Peyer's patch (tissue), 4 donors: ENCODE data around the gene PCSK2. TPM values are rescaled to one million over a fixed set of nuclear protein-coding genes. Genes with fewer than 3 reads are reported as not detected.

Experiments used
- DNase-seq, 3 donors: peaks; one replicate each; pipeline ENCODE4 v3.0.0-alpha.2; 2017 to 2019
- H3K27ac ChIP-seq, 4 donors: fragments of 200-600 bp; sonication (generic); one replicate each; pipeline ENCODE4 v1.5.1; 2016 to 2019
- H3K27me3 ChIP-seq, 2 donors: fragments of 200-600 bp; sonication (generic); one replicate each; pipeline ENCODE4 v1.5.1; 2019
- H3K36me3 ChIP-seq, 3 donors: fragments of 200-600 bp; sonication (generic); one replicate each; pipeline ENCODE4 v1.5.1; 2016 to 2019
- H3K4me1 ChIP-seq, 4 donors: fragments of 200-600 bp; sonication (generic); one replicate each; pipeline ENCODE4 v1.5.1; 2016 to 2019
- H3K4me3 ChIP-seq, 4 donors: fragments of 200-600 bp; sonication (generic); 1 replicate in 3 of 4; 2 replicates in 1 of 4; pipeline ENCODE4 v1.5.1; 2016 to 2019; ENCODE audit warnings: mild to moderate bottlenecking in 1 of 4
- H3K9me3 ChIP-seq, 4 donors: fragments of 200-600 bp; sonication (generic); one replicate each; pipeline ENCODE4 v1.5.1; 2016 to 2019; ENCODE audit warnings: mild to moderate bottlenecking in 1 of 4
- POLR2A ChIP-seq, 2 donors: fragments of 450-650 bp; IDR thresholded peaks; one replicate each; pipeline ENCODE4 v1.5.1; 2017; ENCODE audit warnings: antibody characterized with exemption in 2 of 2, mild to moderate bottlenecking in 2 of 2, moderate library complexity in 2 of 2
- total RNA-seq, 4 donors: library from RNA; depleted of rRNA; stranded (reverse); fragments of >200 nt; gene quantifications; one replicate each; pipeline ENCODE4 v1.1.0, GENCODE V29; 2016
- TF ChIP-seq, protein P1 (sequence below), 6 experiments: fragments of 450-650 bp in 4 of 6; fragments of 200-600 bp in 2 of 6; sonication (generic) in 1 of 6; IDR thresholded peaks; one replicate each; pipeline ENCODE4 v1.5.1; 2017 to 2019; ENCODE audit warnings: antibody characterized with exemption in 6 of 6, mild to moderate bottlenecking in 3 of 6, moderate library complexity in 1 of 6

The PCSK2 gene
- total RNA-seq, 4 donors from 2014 or later: 0.18 to 0.80 (median 0.57) TPM; not detected in 1

DNA sequence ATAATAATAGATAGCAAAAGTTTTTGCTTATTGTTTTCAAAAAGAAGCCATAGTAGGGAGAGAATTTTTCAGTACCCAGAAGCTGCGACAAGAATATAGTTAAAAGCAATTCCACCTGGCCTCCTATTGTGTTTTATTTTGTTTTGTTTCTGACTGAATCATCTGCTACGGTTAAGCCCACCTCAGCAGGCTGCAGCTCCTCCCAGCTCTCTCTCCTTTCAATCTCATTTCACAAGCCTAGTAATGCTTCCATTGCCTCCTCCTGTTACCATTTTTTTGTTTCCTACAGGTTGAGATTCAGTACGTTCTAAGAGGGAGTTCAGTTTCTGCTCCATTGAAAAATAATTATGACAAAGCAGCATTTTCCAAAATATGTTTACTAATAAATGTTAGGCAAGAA is 77.9 kb downstream of the PCSK2 start:
- TF ChIP-seq, protein P1, sequence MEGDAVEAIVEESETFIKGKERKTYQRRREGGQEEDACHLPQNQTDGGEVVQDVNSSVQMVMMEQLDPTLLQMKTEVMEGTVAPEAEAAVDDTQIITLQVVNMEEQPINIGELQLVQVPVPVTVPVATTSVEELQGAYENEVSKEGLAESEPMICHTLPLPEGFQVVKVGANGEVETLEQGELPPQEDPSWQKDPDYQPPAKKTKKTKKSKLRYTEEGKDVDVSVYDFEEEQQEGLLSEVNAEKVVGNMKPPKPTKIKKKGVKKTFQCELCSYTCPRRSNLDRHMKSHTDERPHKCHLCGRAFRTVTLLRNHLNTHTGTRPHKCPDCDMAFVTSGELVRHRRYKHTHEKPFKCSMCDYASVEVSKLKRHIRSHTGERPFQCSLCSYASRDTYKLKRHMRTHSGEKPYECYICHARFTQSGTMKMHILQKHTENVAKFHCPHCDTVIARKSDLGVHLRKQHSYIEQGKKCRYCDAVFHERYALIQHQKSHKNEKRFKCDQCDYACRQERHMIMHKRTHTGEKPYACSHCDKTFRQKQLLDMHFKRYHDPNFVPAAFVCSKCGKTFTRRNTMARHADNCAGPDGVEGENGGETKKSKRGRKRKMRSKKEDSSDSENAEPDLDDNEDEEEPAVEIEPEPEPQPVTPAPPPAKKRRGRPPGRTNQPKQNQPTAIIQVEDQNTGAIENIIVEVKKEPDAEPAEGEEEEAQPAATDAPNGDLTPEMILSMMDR (IDR thresholded peaks at IDR 0.05): no peak
- Histone ChIP-seq H3K27ac (no peak overlapping the region), H3K9me3 (no peaks in the 10 kb centered on the region), H3K4me1 (no peaks in the 10 kb centered on the region), H3K27me3 (no peaks in the 10 kb centered on the region), H3K36me3 (no peaks in the 10 kb centered on the region), H3K4me3 (no peak overlapping the region)
- no peak for DNase-seq

DNA sequence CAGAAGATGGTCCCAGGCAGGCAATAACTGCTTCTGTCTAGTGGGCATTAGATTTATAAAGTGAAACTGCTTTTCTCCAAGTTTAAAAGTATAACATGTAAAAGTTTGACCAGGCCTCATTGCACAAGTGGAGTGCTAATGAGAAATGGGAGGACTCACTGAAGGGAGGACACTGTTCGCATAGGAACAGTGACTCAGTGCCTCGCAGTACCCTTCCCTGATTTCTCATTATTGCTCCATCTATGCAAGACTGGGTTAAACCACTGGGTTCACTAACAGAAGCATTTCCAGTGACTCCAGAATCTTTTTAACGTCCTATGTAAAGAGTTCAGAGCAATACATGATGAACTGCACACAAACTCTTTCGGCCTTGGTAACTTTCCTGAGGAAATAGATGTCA is 79.6 kb downstream of the PCSK2 start:
- no peak for DNase-seq
- Histone ChIP-seq H3K9me3 (no peaks in the 10 kb centered on the region), H3K27me3 (no peaks in the 10 kb centered on the region), H3K4me1 (no peaks in the 10 kb centered on the region), H3K4me3 (no peak overlapping the region), H3K27ac (no peak overlapping the region), H3K36me3 (no peaks in the 10 kb centered on the region)
- TF ChIP-seq POLR2A (IDR thresholded peaks at IDR 0.05): no peak
- TF ChIP-seq, protein P1 (IDR thresholded peaks at IDR 0.05): no peak

DNA sequence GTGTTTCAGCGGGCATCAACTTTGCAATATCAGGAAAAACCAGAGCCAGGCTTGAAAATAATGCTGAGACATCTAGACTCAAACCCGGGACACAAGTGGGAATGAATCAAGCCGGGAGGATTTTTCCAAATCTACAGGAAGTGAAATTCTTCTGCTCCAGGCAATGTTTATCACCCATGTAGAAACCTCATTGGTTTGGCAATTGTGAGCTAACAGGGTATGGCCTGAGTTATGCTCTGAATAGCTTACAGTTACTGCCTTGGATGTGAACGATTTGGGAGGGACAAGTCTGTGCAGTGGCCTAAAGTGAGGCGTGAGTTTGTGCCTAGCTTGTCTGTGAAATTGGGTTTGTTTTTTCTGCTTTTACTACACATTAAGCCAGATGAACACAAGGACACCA is 87.4 kb downstream of the PCSK2 start:
- Histone ChIP-seq H3K9me3 (no peaks in the 10 kb centered on the region), H3K4me3 (no peak overlapping the region), H3K36me3 (no peaks in the 10 kb centered on the region), H3K27ac (no peak overlapping the region), H3K27me3 (no peaks in the 10 kb centered on the region), H3K4me1 (no peaks in the 10 kb centered on the region)
- DNase-seq: no peak
- no peak for TF ChIP-seq POLR2A (IDR thresholded peaks at IDR 0.05)
- TF ChIP-seq, protein P1 (IDR thresholded peaks at IDR 0.05): no peak

DNA sequence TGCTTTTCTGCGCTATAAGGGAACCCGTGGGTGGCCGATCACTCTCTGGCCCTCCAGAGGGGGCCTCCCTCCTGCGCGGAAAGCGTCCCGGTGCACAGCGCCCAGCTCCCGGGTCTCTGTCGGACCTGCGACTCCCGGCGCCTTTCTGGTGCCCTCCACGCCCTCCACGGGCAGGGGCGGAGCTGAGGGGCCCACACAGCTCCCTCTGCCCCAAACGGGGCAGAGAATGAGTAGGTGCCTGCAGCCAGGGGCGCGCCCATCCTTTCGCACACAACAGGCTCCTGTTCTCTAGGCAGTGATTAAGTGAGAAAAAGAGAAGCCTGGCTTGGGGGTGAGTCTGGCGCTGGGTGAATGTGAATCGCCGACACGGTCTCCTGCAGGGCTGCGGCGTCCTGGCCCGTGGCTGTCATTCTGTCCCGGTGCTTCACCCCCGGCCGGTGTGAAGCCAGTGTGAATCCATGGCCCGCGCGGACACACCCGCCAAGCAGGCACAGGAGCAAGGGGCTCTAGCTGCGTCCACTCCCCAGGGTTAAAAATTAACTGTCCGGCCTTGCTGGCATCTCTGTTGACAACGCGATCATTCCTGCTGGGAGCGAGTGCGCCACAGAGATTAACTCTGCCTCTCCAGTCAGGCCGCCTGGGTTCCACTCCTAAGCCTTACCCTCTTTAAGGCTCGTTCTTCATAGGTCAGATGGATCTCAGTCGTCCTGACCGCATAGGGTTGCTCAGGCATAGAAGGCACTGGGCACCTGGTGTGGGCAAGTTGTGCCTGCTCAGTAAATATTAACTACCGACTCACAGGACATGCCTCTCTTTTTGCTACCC is 88.8 kb downstream of the PCSK2 start:
- Histone ChIP-seq H3K27ac (no peak overlapping the region), H3K4me3 (no peak overlapping the region), H3K9me3 (no peaks in the 10 kb centered on the region), H3K27me3 (no peaks in the 10 kb centered on the region), H3K36me3 (no peaks in the 10 kb centered on the region), H3K4me1 (no peaks in the 10 kb centered on the region)
- no peak for TF ChIP-seq POLR2A (IDR thresholded peaks at IDR 0.05)
- TF ChIP-seq, protein P1 (IDR thresholded peaks at IDR 0.05): no peak
- DNase-seq: no peak

DNA sequence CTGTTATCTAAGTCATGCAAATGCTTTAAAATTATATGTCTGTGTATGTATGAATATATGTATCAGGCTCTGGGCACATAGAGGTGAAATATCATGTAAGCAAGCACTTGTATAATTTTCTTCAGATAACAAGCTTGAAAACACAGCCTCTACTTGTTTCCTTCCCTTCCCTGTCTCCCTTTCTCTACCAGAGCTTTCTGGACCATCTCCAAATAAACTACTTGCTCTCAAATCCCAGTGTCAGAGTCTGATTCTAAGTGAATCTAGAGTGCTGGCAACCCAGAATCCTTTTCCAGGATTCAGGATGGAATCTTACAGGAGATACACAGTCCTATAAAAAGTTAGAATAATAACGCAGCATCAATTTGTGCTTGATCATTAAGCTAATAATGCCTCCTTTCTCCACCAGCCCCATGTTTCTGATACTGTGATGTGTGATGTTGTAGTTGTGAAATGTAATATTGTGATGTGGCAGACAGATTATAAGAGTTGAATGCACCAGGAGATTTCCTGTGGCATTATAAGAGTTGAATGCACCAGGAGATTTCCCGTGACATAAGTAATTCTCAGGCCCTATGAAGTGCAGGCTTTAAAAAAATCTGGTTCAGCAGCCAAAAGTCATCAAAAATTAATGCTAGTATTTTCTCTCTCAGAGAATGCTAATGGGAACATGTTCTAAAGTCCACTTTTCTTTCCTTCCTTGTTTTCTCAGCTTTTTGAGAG is 89.6 kb downstream of the PCSK2 start:
- no peak overlapping the region for H3K4me3 ChIP-seq

More for the DNA sequence above, 89.6 kb downstream of the PCSK2 start:
- no peaks in the 10 kb centered on the region for H3K36me3 ChIP-seq
- H3K9me3 ChIP-seq: no peaks in the 10 kb centered on the region
- no peak for TF ChIP-seq POLR2A (IDR thresholded peaks at IDR 0.05)
- TF ChIP-seq, protein P1 (IDR thresholded peaks at IDR 0.05): no peak
- H3K4me1 ChIP-seq: no peaks in the 10 kb centered on the region
- no peaks in the 10 kb centered on the region for H3K27me3 ChIP-seq
- H3K27ac ChIP-seq: no peak overlapping the region
- DNase-seq: no peak
